ENCODE results near the gene CNTNAP2. TPM values are rescaled to one million over a fixed set of nuclear protein-coding genes. Genes with fewer than 3 reads are reported as not detected.

The CNTNAP2 gene
- total RNA-seq, 1 experiment from 2014 or later = 42.5 TPM

- no peaks in the 10 kb centered on the region for H3K9me3 ChIP-seq
- TF ChIP-seq CTCF (IDR thresholded peaks at IDR 0.05; ENCODE audit: insufficient read depth in 1 of 2, low read depth in 1 of 2, low read length in 1 of 2, severe bottlenecking in 1 of 2, unreplicated experiment in 1 of 2) = no peak
- Mint-ChIP-seq H3K27ac (ENCODE audit: unreplicated experiment) (no peak overlapping the region), H3K36me3 (ENCODE audit: insufficient read depth, unreplicated experiment) (no peaks in the 10 kb centered on the region), H3K27me3 (ENCODE audit: insufficient read depth, unreplicated experiment) (no peaks in the 10 kb centered on the region), H3K4me3 (ENCODE audit: unreplicated experiment) (no peak overlapping the region), H3K9me3 (ENCODE audit: unreplicated experiment) (peaks cover 5% of the 10 kb centered on the region), H3K4me1 (ENCODE audit: low read depth, unreplicated experiment) (no peaks in the 10 kb centered on the region)
- no peaks in the 10 kb centered on the region for H3K4me1 ChIP-seq
- H3K27me3 ChIP-seq (replicated peaks; ENCODE audit: control insufficient read depth, insufficient read depth, low read length) = no peaks in the 10 kb centered on the region
- ChIA-PET CTCF (no interaction called here), POLR2A (no interaction called here)
- no peaks in the 10 kb centered on the region for H3K36me3 ChIP-seq (ENCODE audit: control insufficient read depth, insufficient read depth, low read length)
- no peak for DNase-seq
- no peak overlapping the region for H3K4me3 ChIP-seq (ENCODE audit: low read depth, low read length)
- intact Hi-C loops (cut with micrococcal nuclease; ENCODE audit: unreplicated experiment) = no loop called here
- BruUV-seq (replicated peaks) = no TSS peak
Measured at GRCh38 chr7:147465223-147465622, 1348.6 kb downstream of the CNTNAP2 start.

- Histone ChIP-seq H3K9me3 (no peaks in the 10 kb centered on the region), H3K4me3 (ENCODE audit: low read depth, low read length) (no peak overlapping the region), H3K27me3 (replicated peaks; ENCODE audit: control insufficient read depth, insufficient read depth, low read length) (no peaks in the 10 kb centered on the region), H3K4me1 (peaks cover 10% of the 10 kb centered on the region), H3K36me3 (ENCODE audit: control insufficient read depth, insufficient read depth, low read length) (no peaks in the 10 kb centered on the region)
- H3K27me3 Mint-ChIP-seq (ENCODE audit: insufficient read depth, unreplicated experiment) = no peaks in the 10 kb centered on the region
- H3K36me3 Mint-ChIP-seq (ENCODE audit: insufficient read depth, unreplicated experiment) = peaks cover 8% of the 10 kb centered on the region
- H3K4me1 Mint-ChIP-seq (ENCODE audit: low read depth, unreplicated experiment) = peaks cover 25% of the 10 kb centered on the region
- ChIA-PET POLR2A (no interaction called here), CTCF (no interaction called here)
- peak overlapping the region; percentile 46 for H3K27ac Mint-ChIP-seq (ENCODE audit: unreplicated experiment)
- DNase-seq = peak in 1 of 2 experiments; percentile 37
- H3K9me3 Mint-ChIP-seq (ENCODE audit: unreplicated experiment) = peaks cover 33% of the 10 kb centered on the region
- no peak for TF ChIP-seq CTCF (IDR thresholded peaks at IDR 0.05; ENCODE audit: insufficient read depth in 1 of 2, low read depth in 1 of 2, low read length in 1 of 2, severe bottlenecking in 1 of 2, unreplicated experiment in 1 of 2)
- BruUV-seq (replicated peaks) = no TSS peak
- intact Hi-C loops (cut with micrococcal nuclease; ENCODE audit: unreplicated experiment) = no loop called here
- peak overlapping the region; percentile 23 for H3K4me3 Mint-ChIP-seq (ENCODE audit: unreplicated experiment)
Measured at GRCh38 chr7:147472556-147472955, 1356.0 kb downstream of the CNTNAP2 start.

- no peak overlapping the region for H3K27ac Mint-ChIP-seq (ENCODE audit: unreplicated experiment)
- intact Hi-C loops (cut with micrococcal nuclease; ENCODE audit: unreplicated experiment) = no loop called here
- H3K4me1 ChIP-seq = peaks cover 10% of the 10 kb centered on the region
- no peak overlapping the region for H3K4me3 Mint-ChIP-seq (ENCODE audit: unreplicated experiment)
- ChIA-PET CTCF (no interaction called here), POLR2A (no interaction called here)
- TF ChIP-seq CTCF (IDR thresholded peaks at IDR 0.05; ENCODE audit: insufficient read depth in 1 of 2, low read depth in 1 of 2, low read length in 1 of 2, severe bottlenecking in 1 of 2, unreplicated experiment in 1 of 2) = no peak
- H3K9me3 Mint-ChIP-seq (ENCODE audit: unreplicated experiment) = peaks cover 32% of the 10 kb centered on the region
- H3K27me3 ChIP-seq (replicated peaks; ENCODE audit: control insufficient read depth, insufficient read depth, low read length) = no peaks in the 10 kb centered on the region
- H3K4me3 ChIP-seq (ENCODE audit: low read depth, low read length) = no peak overlapping the region
- BruUV-seq (replicated peaks) = no TSS peak
- H3K36me3 ChIP-seq (ENCODE audit: control insufficient read depth, insufficient read depth, low read length) = no peaks in the 10 kb centered on the region
- DNase-seq = no peak
- H3K36me3 Mint-ChIP-seq (ENCODE audit: insufficient read depth, unreplicated experiment) = peaks cover 8% of the 10 kb centered on the region
- H3K9me3 ChIP-seq = no peaks in the 10 kb centered on the region
- H3K4me1 Mint-ChIP-seq (ENCODE audit: low read depth, unreplicated experiment) = peaks cover 25% of the 10 kb centered on the region
- H3K27me3 Mint-ChIP-seq (ENCODE audit: insufficient read depth, unreplicated experiment) = no peaks in the 10 kb centered on the region
Measured at GRCh38 chr7:147474862-147475261, 1358.3 kb downstream of the CNTNAP2 start.

All from Caco-2 (cell line).